ENCODE data around the gene IGSF21. TPM values are rescaled to one million over a fixed set of nuclear protein-coding genes. Genes with fewer than 3 reads are reported as not detected.

IGSF21 gene
- total and polyA plus RNA-seq, 5 donors from 2014 or later = not detected

DNA sequence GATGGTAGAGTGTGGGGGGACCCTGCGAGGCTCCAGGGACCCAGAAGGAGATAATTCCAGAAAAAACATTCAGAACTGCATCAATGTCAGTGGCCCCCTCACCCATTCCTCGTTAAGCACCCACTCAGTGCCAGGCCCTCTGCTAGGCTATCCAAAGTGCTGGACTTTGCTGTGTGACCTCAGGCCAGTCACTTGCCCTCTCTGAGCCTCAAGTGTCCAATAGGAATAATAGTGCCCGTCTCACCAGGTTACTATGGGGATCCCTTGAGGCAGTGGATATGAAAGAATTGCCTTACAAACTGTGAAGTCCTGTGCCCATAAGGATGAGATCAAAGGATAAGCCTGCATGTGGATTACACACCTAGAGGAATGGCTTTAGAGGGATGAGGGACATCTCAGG, 83.4 kb downstream of the IGSF21 start:
- Mint-ChIP-seq H3K27me3 (peaks cover 10% of the 10 kb centered on the region), H3K4me3 (no peak overlapping the region)

DNA sequence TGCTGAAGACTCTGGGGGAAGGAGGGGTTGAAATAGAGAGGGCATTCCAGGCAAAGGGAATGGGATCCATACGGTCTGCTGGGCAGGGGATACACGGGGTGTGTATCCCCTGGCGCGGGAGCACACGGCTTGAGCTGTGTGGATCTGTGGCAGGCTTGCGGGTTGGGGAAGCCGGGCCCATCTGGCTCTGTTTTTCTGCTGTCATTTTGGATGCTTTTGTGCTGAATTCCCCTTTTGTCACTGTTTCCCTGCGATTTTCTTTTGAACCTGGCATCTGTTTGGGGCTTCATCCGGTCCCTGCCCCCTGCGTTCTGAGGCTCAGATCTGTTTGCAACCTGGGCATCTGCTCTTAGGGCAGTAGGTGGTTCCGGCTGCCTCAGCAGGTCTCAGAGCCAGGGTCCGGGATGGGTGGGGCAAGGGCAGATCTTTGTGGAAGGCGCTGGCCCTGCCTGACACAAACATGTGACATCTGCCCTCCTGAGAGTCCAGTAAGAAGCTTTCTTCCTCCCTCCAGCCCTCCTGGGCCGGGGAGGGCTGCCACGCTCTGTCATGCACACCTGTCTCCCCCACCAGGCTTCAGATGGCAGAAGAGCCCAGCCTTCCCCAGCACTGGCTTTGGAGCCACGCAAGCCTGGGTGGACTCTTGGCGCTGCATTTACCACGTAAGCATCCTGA, 84.0 kb downstream of the IGSF21 start:
- Mint-ChIP-seq H3K4me3 (no peak overlapping the region), H3K27me3 (peaks cover 10% of the 10 kb centered on the region), H3K9me3 (peaks cover 0 to 7% (median 0%) of the 10 kb centered on the region in 7 donors), H3K4me1 (no peaks in the 10 kb centered on the region), H3K27ac (peak overlapping the region in 1 of 3 donors; percentile 64), H3K36me3 (no peaks in the 10 kb centered on the region)
- no peaks in the 10 kb centered on the region for H3K36me3 ChIP-seq (ENCODE audit: control insufficient read depth, insufficient read depth, low read length)
- no peak overlapping the region for H3K27ac ChIP-seq (ENCODE audit: insufficient read depth, low read length, poor library complexity, severe bottlenecking)
- ATAC-seq (ENCODE audit: low read depth in 2 of 2) (no peak), DNase-seq (no peak)
- no peaks in the 10 kb centered on the region for H3K27me3 ChIP-seq (ENCODE audit: control insufficient read depth, insufficient read depth, low read length)
- no peaks in the 10 kb centered on the region for H3K9me3 ChIP-seq (ENCODE audit: control insufficient read depth in 2 of 2, low read length in 2 of 2)
- H3K4me1 ChIP-seq (ENCODE audit: control insufficient read depth, insufficient read depth, low read length, poor library complexity, severe bottlenecking) = no peaks in the 10 kb centered on the region
- H3K4me3 ChIP-seq (ENCODE audit: low read depth, low read length) = no peak overlapping the region

More for the DNA sequence above, 83.4 kb downstream of the IGSF21 start:
- DNase-seq = no peak
- no peak for ATAC-seq (ENCODE audit: low read depth in 2 of 2)
- Mint-ChIP-seq H3K36me3 (no peaks in the 10 kb centered on the region), H3K9me3 (peaks cover 0 to 7% (median 0%) of the 10 kb centered on the region in 7 donors), H3K27ac (no peak overlapping the region), H3K4me1 (no peaks in the 10 kb centered on the region)
- Histone ChIP-seq H3K4me3 (ENCODE audit: low read depth, low read length) (no peak overlapping the region), H3K27ac (ENCODE audit: insufficient read depth, low read length, poor library complexity, severe bottlenecking) (no peak overlapping the region), H3K4me1 (ENCODE audit: control insufficient read depth, insufficient read depth, low read length, poor library complexity, severe bottlenecking) (no peaks in the 10 kb centered on the region), H3K36me3 (ENCODE audit: control insufficient read depth, insufficient read depth, low read length) (no peaks in the 10 kb centered on the region), H3K27me3 (ENCODE audit: control insufficient read depth, insufficient read depth, low read length) (no peaks in the 10 kb centered on the region), H3K9me3 (ENCODE audit: control insufficient read depth in 2 of 2, low read length in 2 of 2) (no peaks in the 10 kb centered on the region)

DNA sequence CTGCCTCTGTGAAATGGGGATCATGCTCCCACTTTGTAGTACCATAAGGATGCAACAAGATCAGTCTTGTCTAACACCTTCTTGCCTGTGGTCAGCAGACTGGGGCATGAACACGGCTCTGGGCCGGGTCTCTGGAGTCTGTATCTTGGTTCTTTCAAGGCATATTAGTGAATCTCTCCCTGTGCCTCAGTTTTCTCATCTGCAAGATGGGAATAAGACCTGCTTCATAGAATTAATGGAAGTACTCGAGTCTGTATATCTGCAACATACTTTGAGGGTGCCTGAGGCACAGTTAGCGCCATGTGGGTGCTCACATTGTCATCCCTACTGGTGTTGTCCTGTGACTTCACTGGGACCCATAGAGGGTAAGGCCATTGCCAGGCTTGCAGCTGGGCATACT, 84.6 kb downstream of the IGSF21 start:
- Mint-ChIP-seq H3K27me3 (peaks cover 10% of the 10 kb centered on the region), H3K4me1 (no peaks in the 10 kb centered on the region), H3K9me3 (peaks cover 0 to 5% (median 0%) of the 10 kb centered on the region in 7 donors), H3K27ac (no peak overlapping the region), H3K36me3 (no peaks in the 10 kb centered on the region), H3K4me3 (no peak overlapping the region)
- DNase-seq (no peak), ATAC-seq (ENCODE audit: low read depth in 2 of 2) (no peak)
- no peaks in the 10 kb centered on the region for H3K27me3 ChIP-seq (ENCODE audit: control insufficient read depth, insufficient read depth, low read length)
- no peaks in the 10 kb centered on the region for H3K36me3 ChIP-seq (ENCODE audit: control insufficient read depth, insufficient read depth, low read length)
- H3K9me3 ChIP-seq (ENCODE audit: control insufficient read depth in 2 of 2, low read length in 2 of 2) = no peaks in the 10 kb centered on the region
- no peaks in the 10 kb centered on the region for H3K4me1 ChIP-seq (ENCODE audit: control insufficient read depth, insufficient read depth, low read length, poor library complexity, severe bottlenecking)
- H3K27ac ChIP-seq (ENCODE audit: insufficient read depth, low read length, poor library complexity, severe bottlenecking) = no peak overlapping the region
- H3K4me3 ChIP-seq (ENCODE audit: low read depth, low read length) = no peak overlapping the region

DNA sequence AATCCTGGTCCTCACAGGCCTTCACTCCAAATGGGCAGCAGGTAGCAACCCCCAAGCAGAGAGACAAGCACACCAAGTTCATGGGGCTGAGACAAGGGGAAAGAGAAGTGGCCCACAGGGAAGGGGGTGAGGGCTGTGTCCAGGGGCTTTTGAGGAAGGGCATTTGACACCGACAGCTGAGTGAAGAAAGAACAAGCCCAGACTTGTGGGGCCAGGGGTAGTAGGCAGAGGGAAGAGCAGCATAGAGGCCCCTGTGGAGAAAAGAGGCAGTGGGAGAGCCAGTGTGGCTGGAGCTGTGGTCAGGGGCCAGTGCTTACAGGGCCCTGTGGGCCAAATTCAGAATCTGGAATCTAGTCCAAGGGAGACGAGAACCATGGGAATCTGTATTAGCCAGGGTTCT, 85.4 kb downstream of the IGSF21 start:
- Histone ChIP-seq H3K27ac (ENCODE audit: insufficient read depth, low read length, poor library complexity, severe bottlenecking) (no peak overlapping the region), H3K9me3 (ENCODE audit: control insufficient read depth in 2 of 2, low read length in 2 of 2) (no peaks in the 10 kb centered on the region), H3K4me1 (ENCODE audit: control insufficient read depth, insufficient read depth, low read length, poor library complexity, severe bottlenecking) (no peaks in the 10 kb centered on the region), H3K36me3 (ENCODE audit: control insufficient read depth, insufficient read depth, low read length) (no peaks in the 10 kb centered on the region), H3K4me3 (ENCODE audit: low read depth, low read length) (no peak overlapping the region), H3K27me3 (ENCODE audit: control insufficient read depth, insufficient read depth, low read length) (no peaks in the 10 kb centered on the region)
- H3K9me3 Mint-ChIP-seq = peaks cover 0 to 5% (median 0%) of the 10 kb centered on the region in 7 donors
- no peak for ATAC-seq (ENCODE audit: low read depth in 2 of 2)
- H3K27me3 Mint-ChIP-seq = peaks cover 15% of the 10 kb centered on the region
- no peak overlapping the region for H3K27ac Mint-ChIP-seq
- no peaks in the 10 kb centered on the region for H3K4me1 Mint-ChIP-seq
- no peak overlapping the region for H3K4me3 Mint-ChIP-seq
- H3K36me3 Mint-ChIP-seq = no peaks in the 10 kb centered on the region
- no peak for DNase-seq

DNA sequence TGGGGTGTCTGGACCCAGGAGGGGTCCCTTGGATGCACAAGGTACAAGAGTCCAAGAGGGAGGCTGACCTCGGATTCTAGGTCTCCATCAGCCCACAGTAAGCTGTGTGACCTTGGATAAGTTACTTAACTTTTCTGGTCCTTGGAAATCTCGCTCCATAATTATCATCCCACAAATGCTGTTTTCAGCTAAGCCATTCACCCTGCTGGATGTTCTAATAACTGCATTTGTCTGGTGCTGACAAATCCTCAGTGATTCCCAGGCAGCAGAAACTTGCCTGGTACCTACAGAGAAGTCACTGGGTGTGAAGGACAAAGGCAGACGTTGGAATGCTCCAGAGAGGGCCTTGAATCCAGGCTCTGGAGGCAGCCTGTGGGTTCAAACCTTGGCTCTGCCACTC, 89.7 kb downstream of the IGSF21 start:
- Histone ChIP-seq H3K27me3 (ENCODE audit: control insufficient read depth, insufficient read depth, low read length) (no peaks in the 10 kb centered on the region), H3K4me1 (ENCODE audit: control insufficient read depth, insufficient read depth, low read length, poor library complexity, severe bottlenecking) (no peaks in the 10 kb centered on the region), H3K36me3 (ENCODE audit: control insufficient read depth, insufficient read depth, low read length) (no peaks in the 10 kb centered on the region), H3K4me3 (ENCODE audit: low read depth, low read length) (no peak overlapping the region), H3K27ac (ENCODE audit: insufficient read depth, low read length, poor library complexity, severe bottlenecking) (no peak overlapping the region), H3K9me3 (ENCODE audit: control insufficient read depth in 2 of 2, low read length in 2 of 2) (no peaks in the 10 kb centered on the region)
- Mint-ChIP-seq H3K27ac (no peak overlapping the region), H3K4me3 (no peak overlapping the region), H3K9me3 (peaks cover 0 to 5% (median 0%) of the 10 kb centered on the region in 7 donors), H3K4me1 (no peaks in the 10 kb centered on the region), H3K36me3 (no peaks in the 10 kb centered on the region), H3K27me3 (peaks cover 20% of the 10 kb centered on the region)
- ATAC-seq (ENCODE audit: low read depth in 2 of 2) (no peak), DNase-seq (no peak)

DNA sequence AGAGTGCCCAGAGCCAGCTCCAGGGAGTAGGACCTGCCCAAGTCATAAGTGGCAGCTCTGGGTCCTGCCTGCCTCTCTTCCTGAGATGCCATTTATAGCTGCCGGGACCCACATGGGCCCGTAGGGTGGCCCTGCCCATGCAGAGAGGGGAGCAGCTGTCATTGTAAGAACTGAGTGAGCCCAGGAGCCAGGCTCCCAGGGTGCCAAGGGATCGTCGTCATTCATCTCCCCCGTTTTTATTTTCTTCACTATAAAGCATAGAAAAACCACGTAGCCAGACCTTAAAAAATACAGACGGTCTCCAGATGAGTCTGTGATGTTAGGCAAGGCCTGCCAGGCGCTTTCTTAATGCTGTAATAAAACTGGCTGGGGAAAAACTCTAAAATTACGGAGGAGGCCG, 90.7 kb downstream of the IGSF21 start:
- Mint-ChIP-seq H3K36me3 (no peaks in the 10 kb centered on the region), H3K27ac (no peak overlapping the region), H3K27me3 (peaks cover 20% of the 10 kb centered on the region), H3K4me1 (no peaks in the 10 kb centered on the region), H3K4me3 (peak overlapping the region in 1 of 4 donors; percentile 51), H3K9me3 (peaks cover 0 to 5% (median 0%) of the 10 kb centered on the region in 7 donors)
- no peak overlapping the region for H3K27ac ChIP-seq (ENCODE audit: insufficient read depth, low read length, poor library complexity, severe bottlenecking)
- no peaks in the 10 kb centered on the region for H3K4me1 ChIP-seq (ENCODE audit: control insufficient read depth, insufficient read depth, low read length, poor library complexity, severe bottlenecking)
- DNase-seq (no peak), ATAC-seq (ENCODE audit: low read depth in 2 of 2) (no peak)
- no peaks in the 10 kb centered on the region for H3K36me3 ChIP-seq (ENCODE audit: control insufficient read depth, insufficient read depth, low read length)
- no peak overlapping the region for H3K4me3 ChIP-seq (ENCODE audit: low read depth, low read length)
- H3K9me3 ChIP-seq (ENCODE audit: control insufficient read depth in 2 of 2, low read length in 2 of 2) = no peaks in the 10 kb centered on the region
- H3K27me3 ChIP-seq (ENCODE audit: control insufficient read depth, insufficient read depth, low read length) = no peaks in the 10 kb centered on the region

DNA sequence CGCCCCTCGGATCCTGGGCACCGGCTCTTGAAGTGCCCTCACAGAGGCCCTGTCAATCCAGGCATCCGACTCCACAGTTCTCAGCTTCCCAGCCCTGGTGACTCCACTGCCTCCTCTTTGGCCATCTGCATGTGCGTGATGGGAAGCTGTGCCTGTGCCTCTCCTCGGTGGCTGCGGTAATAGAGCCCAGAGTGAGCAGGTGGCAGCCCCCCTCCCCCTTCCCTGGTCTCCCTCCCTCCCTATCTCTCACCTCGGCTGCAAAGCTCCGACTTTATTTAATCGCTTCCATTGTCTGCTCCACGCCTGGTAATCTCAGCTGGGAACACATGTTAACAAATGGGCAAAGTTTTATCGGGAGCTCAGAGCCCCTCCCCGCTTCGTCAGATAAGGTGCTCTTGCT, 91.9 kb downstream of the IGSF21 start:
- peaks cover 0 to 3% (median 0%) of the 10 kb centered on the region in 7 donors for H3K9me3 Mint-ChIP-seq
- H3K9me3 ChIP-seq (ENCODE audit: control insufficient read depth in 2 of 2, low read length in 2 of 2) = no peaks in the 10 kb centered on the region
- DNase-seq (no peak), ATAC-seq (ENCODE audit: low read depth in 2 of 2) (no peak)
- no peaks in the 10 kb centered on the region for H3K4me1 Mint-ChIP-seq
- H3K4me3 ChIP-seq (ENCODE audit: low read depth, low read length) = no peak overlapping the region
- H3K27me3 Mint-ChIP-seq = peaks cover 14% of the 10 kb centered on the region
- no peaks in the 10 kb centered on the region for H3K36me3 ChIP-seq (ENCODE audit: control insufficient read depth, insufficient read depth, low read length)
- no peaks in the 10 kb centered on the region for H3K36me3 Mint-ChIP-seq
- no peak overlapping the region for H3K27ac Mint-ChIP-seq
- no peak overlapping the region for H3K4me3 Mint-ChIP-seq
- H3K4me1 ChIP-seq (ENCODE audit: control insufficient read depth, insufficient read depth, low read length, poor library complexity, severe bottlenecking) = no peaks in the 10 kb centered on the region
- H3K27ac ChIP-seq (ENCODE audit: insufficient read depth, low read length, poor library complexity, severe bottlenecking) = no peak overlapping the region
- no peaks in the 10 kb centered on the region for H3K27me3 ChIP-seq (ENCODE audit: control insufficient read depth, insufficient read depth, low read length)

DNA sequence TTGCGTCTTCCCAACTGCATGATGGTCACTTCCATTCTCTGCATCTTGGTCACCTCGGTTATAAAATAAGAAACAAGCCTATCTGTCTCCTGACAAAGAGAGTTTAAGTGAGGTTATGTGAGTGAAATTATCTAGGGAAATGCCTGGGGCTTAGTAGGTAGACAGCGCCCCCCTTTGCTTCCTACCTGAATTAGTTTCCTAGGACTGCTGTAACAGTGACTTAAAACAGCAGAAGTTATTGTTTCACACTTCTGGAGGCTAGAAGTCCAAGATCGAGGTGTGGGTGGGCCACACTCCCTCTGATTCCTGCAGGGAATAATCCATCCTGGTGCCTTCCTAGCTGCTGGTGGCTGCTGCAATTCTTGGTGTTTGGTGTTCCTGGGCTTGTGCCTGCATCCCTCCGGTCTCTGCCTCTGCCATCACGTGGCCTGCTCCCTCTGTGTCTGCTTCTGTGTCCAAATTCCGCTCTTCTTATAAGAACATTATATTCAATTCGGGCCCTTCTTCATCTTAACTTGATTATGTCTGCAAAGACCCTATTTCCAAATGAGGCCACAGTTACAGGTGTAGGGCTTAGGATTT, 92.6 kb downstream of the IGSF21 start:
- ATAC-seq (ENCODE audit: low read depth in 2 of 2) (no peak), DNase-seq (no peak)
- H3K9me3 ChIP-seq (ENCODE audit: control insufficient read depth in 2 of 2, low read length in 2 of 2) = no peaks in the 10 kb centered on the region
- H3K36me3 ChIP-seq (ENCODE audit: control insufficient read depth, insufficient read depth, low read length) = no peaks in the 10 kb centered on the region
- Mint-ChIP-seq H3K4me1 (no peaks in the 10 kb centered on the region), H3K36me3 (no peaks in the 10 kb centered on the region), H3K4me3 (no peak overlapping the region), H3K27ac (no peak overlapping the region), H3K27me3 (peaks cover 14% of the 10 kb centered on the region), H3K9me3 (peaks cover 0 to 3% (median 0%) of the 10 kb centered on the region in 7 donors)
- H3K4me1 ChIP-seq (ENCODE audit: control insufficient read depth, insufficient read depth, low read length, poor library complexity, severe bottlenecking) = no peaks in the 10 kb centered on the region
- no peak overlapping the region for H3K27ac ChIP-seq (ENCODE audit: insufficient read depth, low read length, poor library complexity, severe bottlenecking)
- H3K4me3 ChIP-seq (ENCODE audit: low read depth, low read length) = no peak overlapping the region
- H3K27me3 ChIP-seq (ENCODE audit: control insufficient read depth, insufficient read depth, low read length) = no peaks in the 10 kb centered on the region
